Measurements from ENCODE around the gene HMGB3. TPM values are rescaled to one million over a fixed set of nuclear protein-coding genes. Genes with fewer than 3 reads are reported as not detected.

HMGB3 gene
- total and polyA plus RNA-seq, 2 experiments from 2014 or later: 22.2 to 55.1 TPM

DNA sequence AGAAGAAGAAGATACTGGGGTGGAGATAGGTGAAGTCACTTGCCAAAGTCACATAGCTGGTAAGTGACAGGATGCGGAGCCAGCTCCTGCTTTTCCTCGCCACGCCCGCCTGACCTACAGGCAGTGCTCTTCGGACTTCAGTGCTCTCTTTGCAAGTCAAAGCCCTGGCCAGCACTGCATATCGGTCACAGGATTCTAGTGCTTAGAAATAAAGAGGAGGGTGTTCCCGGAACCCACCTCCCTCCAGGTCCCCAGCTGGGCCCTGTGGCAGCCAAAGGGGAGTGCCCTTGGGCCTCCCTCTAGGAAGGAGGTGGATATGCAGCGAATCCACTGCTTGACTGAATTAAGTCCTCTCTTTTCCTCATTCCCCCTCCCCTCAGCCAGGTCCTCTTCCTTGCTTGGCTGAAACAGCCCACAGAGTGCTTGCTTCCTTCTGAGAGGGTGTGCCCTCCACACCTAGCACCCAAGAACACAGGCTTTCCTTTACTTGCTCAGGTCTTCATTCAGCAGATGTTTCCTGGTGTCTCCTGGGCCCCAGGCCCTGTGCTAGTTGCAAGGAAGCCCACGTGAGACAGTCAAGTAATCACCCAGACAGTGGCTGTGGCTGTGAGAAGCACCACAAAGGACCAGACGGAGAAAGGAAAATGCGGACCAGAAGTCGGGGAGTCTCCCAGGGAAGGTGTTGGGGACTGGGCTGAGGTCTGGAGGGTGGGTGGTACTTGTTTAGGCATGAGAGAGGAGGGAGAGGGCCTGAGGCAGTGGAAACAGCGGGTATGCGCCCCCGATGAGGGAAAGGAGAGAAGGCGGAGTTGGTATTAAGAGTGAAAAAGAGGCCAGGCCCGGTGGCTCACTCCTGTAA, 14.0 kb upstream of the HMGB3 start:
- Histone ChIP-seq H3K9me3 (ENCODE audit: low read depth) (no peaks in the 10 kb centered on the region), H3K4me2 (no peak overlapping the region), H2AFZ (no peak overlapping the region), H3K9me2 (replicated peaks; ENCODE audit: insufficient read depth) (no peaks in the 10 kb centered on the region), H3K4me1 (ENCODE audit: insufficient read depth) (peaks cover 9% of the 10 kb centered on the region), H3K4me3 (no peak overlapping the region), H3K27ac (no peak overlapping the region), H4K20me1 (ENCODE audit: insufficient read depth, poor library complexity, severe bottlenecking) (no peaks in the 10 kb centered on the region), H3K27me3 (no peaks in the 10 kb centered on the region), H3K79me2 (no peaks in the 10 kb centered on the region), H3K36me3 (replicated peaks; ENCODE audit: insufficient read depth, low read depth) (no peaks in the 10 kb centered on the region)
- WGBS (ENCODE audit: low lambda C conversion rate, missing lambda C conversion rate): 76% methylated on average over 17 of the region's 17 CpGs
- no peak for DNase-seq (ENCODE audit: low spot score)
- TF ChIP-seq, protein P1, sequence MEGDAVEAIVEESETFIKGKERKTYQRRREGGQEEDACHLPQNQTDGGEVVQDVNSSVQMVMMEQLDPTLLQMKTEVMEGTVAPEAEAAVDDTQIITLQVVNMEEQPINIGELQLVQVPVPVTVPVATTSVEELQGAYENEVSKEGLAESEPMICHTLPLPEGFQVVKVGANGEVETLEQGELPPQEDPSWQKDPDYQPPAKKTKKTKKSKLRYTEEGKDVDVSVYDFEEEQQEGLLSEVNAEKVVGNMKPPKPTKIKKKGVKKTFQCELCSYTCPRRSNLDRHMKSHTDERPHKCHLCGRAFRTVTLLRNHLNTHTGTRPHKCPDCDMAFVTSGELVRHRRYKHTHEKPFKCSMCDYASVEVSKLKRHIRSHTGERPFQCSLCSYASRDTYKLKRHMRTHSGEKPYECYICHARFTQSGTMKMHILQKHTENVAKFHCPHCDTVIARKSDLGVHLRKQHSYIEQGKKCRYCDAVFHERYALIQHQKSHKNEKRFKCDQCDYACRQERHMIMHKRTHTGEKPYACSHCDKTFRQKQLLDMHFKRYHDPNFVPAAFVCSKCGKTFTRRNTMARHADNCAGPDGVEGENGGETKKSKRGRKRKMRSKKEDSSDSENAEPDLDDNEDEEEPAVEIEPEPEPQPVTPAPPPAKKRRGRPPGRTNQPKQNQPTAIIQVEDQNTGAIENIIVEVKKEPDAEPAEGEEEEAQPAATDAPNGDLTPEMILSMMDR (IDR thresholded peaks at IDR 0.05; ENCODE audit: poor library complexity): no peak
- TF ChIP-seq EZH2 (IDR thresholded peaks at IDR 0.05; ENCODE audit: borderline replicate concordance): no peak
- no peak for TF ChIP-seq EZH2phosphoT487 (IDR thresholded peaks at IDR 0.05; ENCODE audit: low read depth, severe bottlenecking, unreplicated experiment)

DNA sequence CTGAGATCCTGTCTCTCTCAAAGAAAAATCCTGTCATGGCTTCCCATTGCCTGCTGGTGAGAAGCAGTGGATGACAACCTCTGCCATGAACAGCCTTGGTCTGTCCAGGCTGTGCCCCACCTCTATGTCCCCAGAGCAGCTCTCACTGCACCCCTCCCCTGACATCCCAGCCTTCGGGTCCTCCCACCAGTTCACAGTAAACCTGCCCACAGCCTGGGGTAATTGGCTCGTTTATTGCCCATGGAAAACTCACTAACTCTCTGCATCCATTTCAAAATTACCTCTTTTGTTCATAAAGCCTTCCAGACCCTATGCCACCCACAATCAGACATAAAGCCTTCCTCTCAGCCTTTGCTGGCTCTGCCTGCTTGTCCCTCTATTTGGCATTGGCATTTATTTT, 10.7 kb upstream of the HMGB3 start:
- WGBS (ENCODE audit: low lambda C conversion rate, missing lambda C conversion rate): 82% methylated on average over 2 of the region's 2 CpGs
- H4K20me1 ChIP-seq (ENCODE audit: insufficient read depth, poor library complexity, severe bottlenecking): no peaks in the 10 kb centered on the region

DNA sequence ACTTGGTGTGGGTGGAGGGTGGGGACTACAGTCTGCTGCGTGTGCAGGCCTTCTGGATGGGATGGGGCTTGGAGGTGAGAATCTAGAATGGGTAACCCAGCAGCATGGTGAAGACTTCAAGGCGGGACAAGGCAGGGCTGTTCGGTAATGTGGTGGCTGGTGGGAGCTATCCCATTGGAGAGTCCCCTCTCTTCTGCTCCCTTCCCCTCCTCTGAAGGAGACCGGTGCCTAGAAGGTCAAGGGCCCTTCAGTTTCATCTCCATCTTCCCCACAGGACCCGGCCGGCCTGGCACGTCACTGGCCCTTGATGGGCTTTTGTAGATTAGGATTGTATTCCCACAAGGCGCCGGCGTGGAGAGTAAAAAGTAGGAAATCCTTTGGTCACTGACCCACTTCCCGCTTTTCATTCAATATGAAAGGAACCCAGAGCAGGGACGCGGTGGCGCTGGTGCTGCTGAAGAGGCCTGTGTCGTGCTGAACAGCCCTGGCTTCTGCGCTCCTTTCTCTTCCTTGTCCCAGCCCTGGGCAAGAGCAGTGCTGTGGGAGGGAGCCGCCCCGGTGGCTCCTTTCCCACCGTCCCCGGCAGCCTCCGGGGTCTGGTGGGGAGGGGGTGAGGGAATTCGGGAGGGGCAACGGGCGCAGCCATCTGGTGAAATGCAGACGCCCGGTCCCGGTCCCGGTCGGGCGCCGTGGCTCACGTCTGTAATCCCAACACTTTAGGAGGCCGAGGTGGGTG, 7.3 kb upstream of the HMGB3 start:
- H3K4me2 ChIP-seq: no peak overlapping the region
- no peaks in the 10 kb centered on the region for H3K9me3 ChIP-seq (ENCODE audit: low read depth)
- no peak for DNase-seq (ENCODE audit: low spot score)
- TF ChIP-seq EZH2 (IDR thresholded peaks at IDR 0.05; ENCODE audit: borderline replicate concordance): no peak
- no peak for TF ChIP-seq EZH2phosphoT487 (IDR thresholded peaks at IDR 0.05; ENCODE audit: low read depth, severe bottlenecking, unreplicated experiment)
- TF ChIP-seq, protein P1 (IDR thresholded peaks at IDR 0.05; ENCODE audit: poor library complexity): no peak
- no peak overlapping the region for H3K4me3 ChIP-seq
- H3K27ac ChIP-seq: no peak overlapping the region
- no peaks in the 10 kb centered on the region for H4K20me1 ChIP-seq (ENCODE audit: insufficient read depth, poor library complexity, severe bottlenecking)
- 90% methylated on average over 30 of the region's 33 CpGs for WGBS (ENCODE audit: low lambda C conversion rate, missing lambda C conversion rate)
- H3K4me1 ChIP-seq (ENCODE audit: insufficient read depth): no peaks in the 10 kb centered on the region
- no peak overlapping the region for H2AFZ ChIP-seq
- H3K36me3 ChIP-seq (replicated peaks; ENCODE audit: insufficient read depth, low read depth): no peaks in the 10 kb centered on the region
- H3K27me3 ChIP-seq: no peaks in the 10 kb centered on the region
- no peaks in the 10 kb centered on the region for H3K9me2 ChIP-seq (replicated peaks; ENCODE audit: insufficient read depth)
- no peaks in the 10 kb centered on the region for H3K79me2 ChIP-seq

More for the DNA sequence above, 10.7 kb upstream of the HMGB3 start:
- Histone ChIP-seq H3K27ac (no peak overlapping the region), H3K79me2 (no peaks in the 10 kb centered on the region), H3K27me3 (no peaks in the 10 kb centered on the region), H3K36me3 (replicated peaks; ENCODE audit: insufficient read depth, low read depth) (no peaks in the 10 kb centered on the region), H3K4me3 (no peak overlapping the region), H3K4me1 (ENCODE audit: insufficient read depth) (no peaks in the 10 kb centered on the region), H3K9me3 (ENCODE audit: low read depth) (no peaks in the 10 kb centered on the region), H3K9me2 (replicated peaks; ENCODE audit: insufficient read depth) (no peaks in the 10 kb centered on the region), H2AFZ (no peak overlapping the region), H3K4me2 (no peak overlapping the region)
- TF ChIP-seq EZH2phosphoT487 (IDR thresholded peaks at IDR 0.05; ENCODE audit: low read depth, severe bottlenecking, unreplicated experiment) (no peak), EZH2 (IDR thresholded peaks at IDR 0.05; ENCODE audit: borderline replicate concordance) (no peak)
- TF ChIP-seq, protein P1 (IDR thresholded peaks at IDR 0.05; ENCODE audit: poor library complexity): no peak
- no peak for DNase-seq (ENCODE audit: low spot score)

All from hepatocyte (in vitro differentiated cells).